Caki2 (cell line): ENCODE data around the gene ACBD6. TPM values are rescaled to one million over a fixed set of nuclear protein-coding genes. Genes with fewer than 3 reads are reported as not detected.

Experiments used
- DNase-seq: peaks from one replicate; pipeline ENCODE4 v3.0.0-alpha.2; 2015; ENCODE audit warnings: low read depth
- in situ Hi-C: cut with HindIII; loops from 2 replicates; pipeline ENCODE4 v1.10.0; 2016; ENCODE audit warnings: low sequenced_read_pairs, low pct_unique_long_range_greater_than_20kb, mixed read lengths
- total RNA-seq: library from RNA; depleted of rRNA; stranded (reverse); fragments of >200 nt; shearing (Covaris generic); gene quantifications from 2 replicates; pipeline ENCODE4 v1.2.3, GENCODE V29; 2014; ENCODE audit warnings: low replicate concordance

Gene ACBD6
- total RNA-seq, 1 experiment from 2014 or later, result 44.2 TPM

DNA sequence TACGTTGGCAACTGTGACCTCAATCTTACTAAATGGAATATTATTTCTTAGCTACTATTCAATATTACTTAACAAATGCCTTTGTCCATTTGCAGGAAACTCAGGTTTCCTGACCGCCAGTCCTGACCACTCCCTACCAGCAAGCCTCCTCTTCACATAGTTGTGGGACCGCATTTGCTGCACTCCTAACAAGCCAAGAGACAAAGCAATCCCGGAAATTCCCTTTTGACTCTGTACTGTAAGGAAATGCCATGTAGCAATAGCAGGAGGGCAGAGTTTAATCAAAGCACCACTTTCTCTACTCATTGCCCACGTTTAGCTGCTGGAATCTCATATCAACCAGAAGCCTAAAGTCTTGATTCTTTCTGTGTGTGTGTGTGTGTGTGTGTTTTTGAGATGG is 28.1 kb upstream of the ACBD6 start:
- DNase-seq, result peak; percentile 50
- in situ Hi-C loops, result no loop called here

- in situ Hi-C loops, result no loop called here
- no peak for DNase-seq
Measured at GRCh38 chr1:180528868-180529470, 26.6 kb upstream of the ACBD6 start.

DNA sequence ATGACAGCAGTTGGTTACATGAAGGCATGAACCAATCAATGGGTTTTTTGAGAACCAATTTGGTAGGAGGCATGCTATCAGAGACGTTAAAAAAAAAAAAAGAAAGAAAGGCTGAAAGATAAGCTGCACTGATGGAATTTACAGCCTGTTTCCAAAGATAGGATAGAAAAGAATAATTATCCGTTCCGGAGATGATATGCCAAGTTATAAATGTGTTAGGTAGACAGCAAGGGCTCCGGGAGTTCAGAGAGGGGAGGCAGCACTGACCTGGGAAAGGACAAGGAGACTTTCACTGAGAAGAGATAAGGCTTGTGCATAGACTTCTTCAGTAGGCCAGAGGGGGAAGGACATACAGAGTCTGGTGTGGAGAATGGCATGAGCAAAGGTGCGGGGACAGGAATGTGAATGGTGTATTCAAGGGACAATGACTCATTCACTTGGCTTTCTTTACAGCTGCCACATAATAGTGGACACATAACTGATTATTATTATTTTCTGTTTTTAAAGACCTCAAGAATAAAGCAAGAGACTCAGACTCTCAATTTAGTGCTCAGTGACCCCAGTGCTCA is 24.8 kb upstream of the ACBD6 start:
- DNase-seq, result no peak
- in situ Hi-C loops, result no loop called here

DNA sequence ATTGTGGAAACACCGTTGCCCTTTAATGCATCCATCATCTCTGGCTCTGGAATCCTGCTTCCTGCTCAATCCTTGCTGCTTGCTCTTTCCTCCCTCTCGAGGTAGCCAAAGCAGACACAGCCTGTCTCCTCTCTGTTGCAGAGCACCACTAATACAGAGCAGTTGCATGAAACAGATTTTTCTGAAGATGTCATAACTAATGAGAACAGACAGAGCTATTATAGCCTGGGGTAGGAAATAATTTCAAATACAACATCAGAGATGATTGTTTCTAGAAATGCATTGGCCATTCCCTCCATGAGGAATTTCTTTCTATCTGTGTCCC is 23.3 kb upstream of the ACBD6 start:
- in situ Hi-C loops, result no loop called here
- DNase-seq, result no peak

GRCh38 chr1:180524915-180525714 is 22.7 kb upstream of the ACBD6 start:
- DNase-seq, result no peak
- in situ Hi-C loops, result loop anchor here (25.0 kb wide), 1 partner anchor 337 kb away; no protein-coding TSS in a partner anchor

- in situ Hi-C loops, result loop anchor here (25.0 kb wide), 1 partner anchor 338 kb away; no protein-coding TSS in a partner anchor
- DNase-seq, result no peak
Measured at GRCh38 chr1:180524160-180524914, 22.0 kb upstream of the ACBD6 start.

GRCh38 chr1:180522213-180522515 is 19.8 kb upstream of the ACBD6 start:
- in situ Hi-C loops, result loop anchor here (25.0 kb wide), 1 partner anchor 340 kb away; no protein-coding TSS in a partner anchor
- DNase-seq, result no peak

DNA sequence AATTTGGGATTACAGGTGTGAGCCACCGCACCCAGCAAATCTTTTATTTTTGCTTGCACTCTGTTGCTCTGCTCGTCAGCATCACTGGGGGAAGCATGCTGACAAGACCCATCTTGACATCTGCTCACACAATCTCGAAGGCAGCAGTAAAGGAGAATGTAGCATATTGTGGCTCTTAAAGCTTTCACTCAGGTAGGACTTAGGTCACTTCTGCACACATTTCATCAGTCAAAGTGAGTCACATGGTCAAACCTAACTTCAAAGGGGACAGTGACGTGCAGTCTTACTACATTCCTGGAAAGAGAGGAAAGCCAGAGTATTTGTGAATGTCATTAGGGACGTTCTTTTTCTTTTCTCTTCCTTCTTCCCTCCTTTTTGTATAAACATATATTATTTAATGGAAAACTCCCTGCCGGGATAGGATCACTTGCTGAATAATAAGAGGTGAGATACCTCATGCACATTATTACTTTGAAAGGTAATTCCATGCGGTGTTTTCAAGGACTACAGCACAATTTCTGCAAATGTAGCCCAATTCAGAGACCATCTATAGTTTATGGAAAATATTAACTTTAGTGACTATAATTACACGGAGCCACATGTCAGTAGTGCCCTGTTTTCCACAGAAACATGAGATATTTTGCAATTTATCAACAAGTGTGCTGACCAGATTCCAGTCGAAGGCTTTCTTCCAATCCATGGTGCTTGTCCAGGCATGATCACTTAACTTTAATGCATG is 19.3 kb upstream of the ACBD6 start:
- DNase-seq, result no peak

GRCh38 chr1:180519846-180520245 is 17.5 kb upstream of the ACBD6 start:
- DNase-seq, result no peak
- in situ Hi-C loops, result loop anchor here (25.0 kb wide), 1 partner anchor 342 kb away; no protein-coding TSS in a partner anchor

More for the DNA sequence above, 19.3 kb upstream of the ACBD6 start:
- in situ Hi-C loops, result loop anchor here (25.0 kb wide), 1 partner anchor 341 kb away; no protein-coding TSS in a partner anchor

DNA sequence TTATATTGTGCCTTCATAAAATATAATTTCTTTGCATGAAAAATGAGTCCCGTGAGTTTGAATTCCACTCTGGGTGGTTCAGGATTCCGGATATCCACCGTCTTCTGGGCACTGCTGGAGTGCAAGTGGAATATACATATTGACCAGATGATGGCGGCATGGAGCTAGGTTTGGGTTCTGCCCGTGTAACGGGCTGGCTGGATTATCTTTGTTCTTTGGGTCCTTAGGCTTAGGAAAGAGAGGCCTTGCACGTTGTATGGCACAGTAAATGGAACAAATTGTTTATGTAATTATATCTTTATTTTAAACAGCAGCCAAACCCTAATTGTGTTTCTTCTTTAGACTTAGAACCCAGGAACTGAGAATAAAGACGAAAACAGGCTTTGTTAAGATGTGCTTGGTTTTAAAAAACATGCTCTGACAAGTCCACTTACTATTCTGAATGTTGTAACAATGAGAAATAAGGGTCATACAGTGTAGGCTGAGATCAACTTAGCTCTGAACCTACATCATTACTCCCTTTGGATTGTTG is 13.5 kb upstream of the ACBD6 start:
- DNase-seq, result peak; percentile 69
- in situ Hi-C loops, result loop anchor here (25.0 kb wide), 1 partner anchor 346 kb away; no protein-coding TSS in a partner anchor

DNA sequence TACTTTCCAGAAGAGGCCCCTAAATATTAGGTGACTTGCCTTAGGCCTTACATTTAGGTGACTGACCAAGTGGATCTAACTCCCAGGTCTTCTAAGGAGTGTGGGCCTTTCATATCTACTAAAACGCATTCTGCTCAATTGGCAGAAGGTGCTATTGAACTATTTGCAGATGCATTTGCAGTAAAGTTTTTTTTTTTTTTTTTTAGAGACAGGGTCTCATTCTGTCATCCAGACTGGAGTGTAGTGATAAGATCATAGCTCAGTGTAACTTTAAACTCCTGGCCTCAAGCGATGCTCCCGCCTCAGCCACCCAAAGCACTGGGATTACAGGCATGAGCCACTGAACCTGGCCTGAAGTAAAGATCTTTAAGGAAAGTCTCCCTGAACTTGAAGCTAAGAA is 13.0 kb upstream of the ACBD6 start:
- in situ Hi-C loops, result loop anchor here (25.0 kb wide), 1 partner anchor 347 kb away; no protein-coding TSS in a partner anchor
- no peak for DNase-seq

- no peak for DNase-seq
- in situ Hi-C loops, result loop anchor here (25.0 kb wide), 1 partner anchor 349 kb away; no protein-coding TSS in a partner anchor
Measured at GRCh38 chr1:180513531-180513930, 11.2 kb upstream of the ACBD6 start.

DNA sequence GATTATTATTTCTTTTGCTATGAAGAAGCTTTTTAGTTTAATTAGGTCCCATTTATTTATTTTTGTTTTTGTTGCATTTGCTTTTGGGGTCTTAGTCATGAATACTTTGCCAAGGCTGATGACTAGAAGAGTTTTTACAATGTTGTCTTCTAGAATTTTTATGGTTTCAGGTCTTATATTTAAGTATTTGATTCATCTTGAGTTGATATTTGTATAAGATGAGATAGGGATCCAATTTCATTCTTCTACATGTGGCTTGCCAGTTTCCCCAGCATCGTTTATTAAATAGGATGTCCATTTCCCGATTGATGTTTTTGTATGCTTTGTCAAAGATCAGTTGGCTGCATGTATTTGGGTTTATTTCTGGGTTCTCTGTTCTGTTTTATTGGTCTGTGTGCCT is 8.5 kb upstream of the ACBD6 start:
- DNase-seq, result no peak
- in situ Hi-C loops, result loop anchor here (25.0 kb wide), 1 partner anchor 351 kb away; no protein-coding TSS in a partner anchor

DNA sequence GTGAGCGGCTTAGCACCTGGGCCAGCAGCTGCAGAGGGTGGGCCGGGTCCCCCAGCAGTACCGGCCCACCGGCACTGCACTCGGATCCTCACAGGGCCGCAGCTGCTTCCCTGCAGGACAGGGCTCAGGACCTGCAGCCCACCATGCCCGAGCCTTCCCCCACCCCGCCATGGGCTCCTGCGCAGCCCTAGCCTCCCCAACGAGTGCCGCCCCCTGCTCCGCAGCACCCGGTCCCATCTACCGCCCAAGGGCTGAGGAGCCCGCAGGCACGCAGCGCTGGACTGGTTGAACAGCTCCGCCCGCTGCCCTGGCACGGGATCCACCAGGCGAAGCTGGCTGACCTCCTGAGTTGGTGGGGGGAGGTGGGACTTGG is 6.3 kb upstream of the ACBD6 start:
- in situ Hi-C loops, result loop anchor here (10.0 to 25.0 kb wide), 2 partner anchors 354 to 636 kb away; no protein-coding TSS in a partner anchor
- no peak for DNase-seq

GRCh38 chr1:180507795-180508724 is 5.7 kb upstream of the ACBD6 start:
- in situ Hi-C loops, result loop anchor here (10.0 to 25.0 kb wide), 2 partner anchors 354 to 637 kb away; no protein-coding TSS in a partner anchor
- no peak for DNase-seq

GRCh38 chr1:180505732-180506335 is 3.5 kb upstream of the ACBD6 start:
- DNase-seq, result no peak
- in situ Hi-C loops, result loop anchor here (10.0 to 25.0 kb wide), 2 partner anchors 356 to 639 kb away; no protein-coding TSS in a partner anchor
